H1 (cell line): ENCODE data around the gene PAX8. TPM values are rescaled to one million over a fixed set of nuclear protein-coding genes. Genes with fewer than 3 reads are reported as not detected.

Source experiments
- CTCF ChIA-PET: fragments of 300-600 bp; sonication (Branson Sonifier 250); formaldehyde crosslinking; loops from one replicate; lab custom pipeline; 2021; ENCODE audit not compliant: partially characterized antibody; lab: Charles Lee
- POLR2A ChIA-PET: fragments of 300-600 bp; sonication (Branson Sonifier 250); formaldehyde crosslinking; loops from one replicate; lab custom pipeline; 2021; ENCODE audit warnings: inconsistent platforms; ENCODE audit not compliant: partially characterized antibody; lab: Charles Lee
- DNase-seq, 2 experiments: peaks; one replicate each; pipeline versions ENCODE4 v3.0.0 to v3.0.0-alpha.2; 2010 to 2022; ENCODE audit warnings: low spot score in 2 of 2, low read depth in 1 of 2, mixed read lengths in 1 of 2
- FAIRE-seq: peaks from 2 replicates; lab custom pipeline; 2011; peaks lifted over from hg19 to GRCh38; lab: Jason Lieb, UNC
- H2AFZ ChIP-seq: 2 replicates; pipeline ENCODE4 v1.8.1; 2012; ENCODE audit warnings: low read length, inconsistent platforms
- H2AK5ac ChIP-seq: 2 replicates; pipeline ENCODE4 v1.6.1; 2013; ENCODE audit warnings: low read depth, low read length
- H2BK120ac ChIP-seq: replicated peaks from 2 replicates; pipeline ENCODE3; 2013; ENCODE audit warnings: low read depth, low read length, inconsistent platforms
- H2BK12ac ChIP-seq: 2 replicates; pipeline ENCODE4 v1.6.1; 2013; ENCODE audit warnings: low read depth, low read length
- H2BK15ac ChIP-seq: 2 replicates; pipeline ENCODE4 v1.6.1; 2013; ENCODE audit warnings: low read length
- H2BK20ac ChIP-seq: 2 replicates; pipeline ENCODE4 v1.6.1; 2013; ENCODE audit warnings: low read length
- H2BK5ac ChIP-seq: 2 replicates; pipeline ENCODE4 v1.6.1; 2013; ENCODE audit warnings: low read depth, low read length
- H3K14ac ChIP-seq: 2 replicates; pipeline ENCODE4 v1.6.1; 2013; ENCODE audit warnings: inconsistent platforms; ENCODE audit not compliant: insufficient read length
- H3K18ac ChIP-seq: 2 replicates; pipeline ENCODE4 v1.6.1; 2013; ENCODE audit warnings: low read length; ENCODE audit errors: extremely low read depth
- H3K23ac ChIP-seq: 2 replicates; pipeline ENCODE4 v1.6.1; 2013; ENCODE audit warnings: inconsistent platforms; ENCODE audit not compliant: insufficient read length
- H3K23me2 ChIP-seq: 2 replicates; pipeline ENCODE4 v1.6.1; 2013; ENCODE audit warnings: low read depth, low read length
- H3K27ac ChIP-seq: 2 replicates; pipeline ENCODE4 v1.6.1; 2011; ENCODE audit warnings: low read depth, low read length, inconsistent platforms
- H3K27me3 ChIP-seq, 4 experiments: replicated peaks in 1 of 4; 1 replicate in 1 of 4; 2 replicates in 3 of 4; pipeline versions ENCODE4 v1.6.1 to v1.8.1; 2011 to 2013; ENCODE audit warnings: low read length in 3 of 4, mild to moderate bottlenecking in 3 of 4, inconsistent platforms in 2 of 4, mixed read lengths in 2 of 4, moderate library complexity in 1 of 4; ENCODE audit not compliant: control insufficient read depth in 3 of 4, insufficient read depth in 3 of 4; ENCODE audit errors: extremely low read depth in 1 of 4
- H3K36me3 ChIP-seq, 4 experiments: 2 replicates each; pipeline versions ENCODE4 v1.6.1 to v1.8.1; 2011 to 2013; ENCODE audit warnings: mild to moderate bottlenecking in 4 of 4, low read length in 3 of 4, moderate library complexity in 2 of 4, control low read depth in 1 of 4, inconsistent platforms in 1 of 4; ENCODE audit not compliant: insufficient read depth in 4 of 4, control insufficient read depth in 2 of 4
- H3K4ac ChIP-seq: replicated peaks from 2 replicates; pipeline ENCODE3; 2013; ENCODE audit warnings: low read length, low read depth, mixed read lengths, inconsistent platforms; ENCODE audit not compliant: insufficient read length
- H3K4me1 ChIP-seq, 4 experiments: replicated peaks in 1 of 4; 1 replicate in 1 of 4; 2 replicates in 3 of 4; pipeline versions ENCODE4 v1.6.1 to v1.8.1; 2011 to 2013; ENCODE audit warnings: low read length in 3 of 4, inconsistent platforms in 2 of 4, mixed read lengths in 1 of 4; ENCODE audit not compliant: insufficient read depth in 4 of 4, control insufficient read depth in 3 of 4
- H3K4me2 ChIP-seq, 2 experiments: 2 replicates each; pipeline versions ENCODE4 v1.6.1 to v1.8.1; 2011 to 2013; ENCODE audit warnings: low read depth in 2 of 2, low read length in 2 of 2, control low read depth in 1 of 2, inconsistent platforms in 1 of 2, mild to moderate bottlenecking in 1 of 2; ENCODE audit not compliant: insufficient read depth in 1 of 2
- H3K4me3 ChIP-seq, 4 experiments: fragments of 200-600, 300-600 bp in 1 of 4; sonication (generic), shearing (Covaris generic), sonication (Bioruptor Twin) in 1 of 4; 2 replicates each; pipeline versions ENCODE4 v1.5.1 to v1.8.1; 2011 to 2016; ENCODE audit warnings: low read length in 4 of 4, low read depth in 3 of 4, control low read depth in 2 of 4, inconsistent platforms in 2 of 4, mild to moderate bottlenecking in 2 of 4, mixed read lengths in 1 of 4, moderate library complexity in 1 of 4; ENCODE audit not compliant: insufficient read depth in 2 of 4; ENCODE audit errors: extremely low read depth in 1 of 4
- H3K56ac ChIP-seq: replicated peaks from 2 replicates; pipeline ENCODE3; 2013; ENCODE audit warnings: low read depth, mild to moderate bottlenecking, mixed read lengths, low read length, inconsistent platforms; ENCODE audit not compliant: insufficient read length
- H3K79me1 ChIP-seq: 2 replicates; pipeline ENCODE4 v1.6.1; 2013; ENCODE audit warnings: low read depth, low read length, control low read depth
- H3K79me2 ChIP-seq, 2 experiments: 2 replicates each; pipeline versions ENCODE4 v1.6.1 to v1.8.1; 2012 to 2013; ENCODE audit warnings: low read length in 2 of 2, mild to moderate bottlenecking in 2 of 2, inconsistent platforms in 1 of 2; ENCODE audit not compliant: insufficient read depth in 2 of 2, control insufficient read depth in 1 of 2
- H3K9ac ChIP-seq, 4 experiments: replicated peaks in 1 of 4; 1 replicate in 1 of 4; 2 replicates in 3 of 4; pipeline versions ENCODE4 v1.6.1 to v1.8.1; 2011 to 2013; ENCODE audit warnings: low read depth in 3 of 4, low read length in 3 of 4, control low read depth in 2 of 4, mild to moderate bottlenecking in 2 of 4, moderate library complexity in 2 of 4, inconsistent platforms in 1 of 4; ENCODE audit errors: extremely low read depth in 1 of 4
- H3K9me3 ChIP-seq, 2 experiments: 2 replicates each; pipeline versions ENCODE4 v1.6.1 to v1.8.1; 2012 to 2013; ENCODE audit warnings: mild to moderate bottlenecking in 2 of 2, moderate library complexity in 2 of 2, control low read depth in 1 of 2, inconsistent platforms in 1 of 2, low read depth in 1 of 2, low read length in 1 of 2, mixed read lengths in 1 of 2; ENCODE audit not compliant: insufficient read depth in 2 of 2
- H4K20me1 ChIP-seq, 2 experiments: replicated peaks in 1 of 2; 2 replicates each; pipeline versions ENCODE3 to v1.8.1; 2011 to 2013; ENCODE audit warnings: inconsistent platforms in 2 of 2, low read length in 2 of 2, mild to moderate bottlenecking in 1 of 2; ENCODE audit not compliant: insufficient read depth in 2 of 2, control insufficient read depth in 1 of 2
- H4K5ac ChIP-seq: 2 replicates; pipeline ENCODE4 v1.6.1; 2013; ENCODE audit warnings: low read length, low read depth, mixed read lengths, inconsistent platforms; ENCODE audit not compliant: insufficient read length
- H4K8ac ChIP-seq: 2 replicates; pipeline ENCODE4 v1.8.0; 2013; ENCODE audit warnings: mild to moderate bottlenecking, moderate library complexity, low read length, inconsistent platforms; ENCODE audit not compliant: insufficient read depth; ENCODE audit errors: extremely low read depth
- H4K91ac ChIP-seq: replicated peaks from 2 replicates; pipeline ENCODE3; 2013; ENCODE audit warnings: low read length, mixed read lengths, inconsistent platforms; ENCODE audit not compliant: insufficient read length
- CBX8 ChIP-seq: fragments of 300-800, 300-1000 bp; sonication (generic); IDR thresholded peaks from 2 replicates; pipeline ENCODE4 v1.7.1; 2016; ENCODE audit warnings: low read depth, low read length, borderline replicate concordance
- GABPA ChIP-seq: IDR thresholded peaks from 2 replicates; pipeline ENCODE4 v1.6.1; 2011; ENCODE audit warnings: mild to moderate bottlenecking, low read length, moderate library complexity, borderline replicate concordance; ENCODE audit not compliant: insufficient read depth
- HDAC2 ChIP-seq, 2 experiments: fragments of 300-600 bp in 1 of 2; sonication (generic) in 1 of 2; IDR thresholded peaks; 2 replicates each; pipeline ENCODE4 v1.6.1; 2011 to 2012; ENCODE audit warnings: low read depth in 2 of 2, low read length in 2 of 2, mild to moderate bottlenecking in 2 of 2, moderate library complexity in 2 of 2, borderline replicate concordance in 1 of 2, inconsistent platforms in 1 of 2
- RFX5 ChIP-seq: IDR thresholded peaks from 2 replicates; pipeline ENCODE4 v1.6.1; 2011; ENCODE audit warnings: low read depth, low read length, improper control_type of control experiment, borderline replicate concordance
- RXRA ChIP-seq: IDR thresholded peaks from 2 replicates; pipeline ENCODE4 v1.6.1; 2011; ENCODE audit warnings: low read depth, mild to moderate bottlenecking, low read length, moderate library complexity; ENCODE audit not compliant: insufficient read depth
- SAP30 ChIP-seq: fragments of 300-600 bp; sonication (generic); IDR thresholded peaks from 2 replicates; pipeline ENCODE4 v1.7.1; 2012; ENCODE audit warnings: low read length, moderate library complexity, mild to moderate bottlenecking, inconsistent platforms; ENCODE audit not compliant: insufficient read depth, insufficient replicate concordance
- SP2 ChIP-seq: IDR thresholded peaks from 2 replicates; pipeline ENCODE4 v1.6.1; 2012; ENCODE audit warnings: mild to moderate bottlenecking, low read length, inconsistent platforms
- SP4 ChIP-seq: IDR thresholded peaks from 2 replicates; pipeline ENCODE4 v1.6.1; 2012; ENCODE audit warnings: low read length, inconsistent platforms
- WGBS, 2 experiments: shearing (Covaris generic) in 1 of 2; methylation state at CpG; one replicate each; pipeline versions ENCODE4 v1.1.6 to v1.1.7; 2013 to 2015; ENCODE audit warnings: low lambda C conversion rate in 2 of 2, mixed read lengths in 2 of 2, inconsistent platforms in 1 of 2, low coverage in 1 of 2, missing lambda C conversion rate in 1 of 2; ENCODE audit not compliant: insufficient replicate concordance in 2 of 2, insufficient coverage in 1 of 2, insufficient read length in 1 of 2; ENCODE audit errors: extremely low coverage in 1 of 2, missing lambda C conversion rate in 1 of 2; 5-methylcytosine and 5-hydroxymethylcytosine counted together
- polyA plus RNA-seq, 7 experiments: library from polyadenylated mRNA; depleted of rRNA in 3 of 7; stranded (reverse) in 5 of 7; unstranded in 2 of 7; fragments of >200 nt in 5 of 7; fragments of 200-250 nt in 2 of 7; gene quantifications; 1 replicate in 5 of 7; 2 replicates in 1 of 7; 4 replicates in 1 of 7; pipeline versions ENCODE4 v1.2.1 to v1.2.3, GENCODE V29; 2011 to 2013; ENCODE audit warnings: missing spikeins in 2 of 7, mixed read lengths in 2 of 7
- total RNA-seq: library from RNA; stranded (reverse); fragmentation: NEBNext Ultra II Directional; extraction: Animal tissue kit (Norgen Biotek cat#: 25700); gene quantifications from 2 replicates; pipeline ENCODE4 v1.2.1, GENCODE V29; 2021
- TF ChIP-seq, protein P1 (sequence below): IDR thresholded peaks from 2 replicates; pipeline ENCODE4 v1.6.1; 2011; ENCODE audit warnings: low read length, improper control_type of control experiment

PAX8 gene
- total and polyA plus RNA-seq, 2 of the 8 experiments (the other 6 are each of a cell fraction or from before 2014, with no cell fraction given): 0.02 TPM; not detected in 1

DNA sequence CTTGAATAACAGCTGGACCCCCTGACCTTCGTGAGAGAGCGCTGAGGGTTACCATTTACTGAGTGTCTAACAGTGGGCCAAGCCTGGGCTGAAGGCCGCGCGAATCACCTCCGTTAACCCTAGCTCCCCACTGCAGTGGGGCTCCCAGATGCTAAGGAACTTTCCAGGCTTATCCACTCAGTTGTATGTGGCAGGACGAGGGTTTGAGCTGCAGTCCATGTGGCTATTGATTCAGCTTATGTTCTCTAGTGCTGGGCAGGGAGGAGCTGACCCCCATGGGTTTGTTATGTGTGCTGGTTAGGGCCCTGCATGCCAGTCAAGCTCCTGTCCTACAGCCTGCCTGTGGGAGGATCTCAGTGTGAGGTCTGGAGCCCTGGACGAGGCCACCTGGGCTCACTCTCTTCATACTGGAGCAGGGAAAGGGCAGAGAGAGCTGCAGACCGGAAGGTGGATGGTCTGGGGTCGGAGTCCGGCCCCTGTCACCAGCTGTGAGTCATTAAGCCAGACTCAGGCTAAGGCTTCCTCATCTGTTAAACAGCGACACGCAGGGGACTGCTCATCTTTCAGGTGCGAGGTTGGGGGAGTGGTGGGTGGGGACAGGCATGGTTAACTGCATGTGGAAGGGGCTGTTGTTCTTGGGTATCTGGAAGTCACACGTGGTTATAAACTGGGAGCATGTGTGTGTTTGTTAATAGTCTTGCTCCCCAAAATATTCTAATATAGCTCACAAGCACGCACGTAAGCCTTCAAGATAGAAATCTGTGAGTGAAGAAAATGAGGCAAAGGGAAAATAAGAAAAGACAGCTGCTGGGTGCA, 98.4 kb downstream of the PAX8 start:
- Histone ChIP-seq H3K27me3 (no peaks in the 10 kb centered on the region), H3K14ac (no peak overlapping the region), H3K4ac (no peak overlapping the region), H3K4me3 (no peak overlapping the region), H3K23me2 (0 out of 2 replicates have a peak, but pooled peaks cover 2% of the 10 kb centered on the region), H3K9me3 (no peaks in the 10 kb centered on the region), H3K36me3 (no peaks in the 10 kb centered on the region), H4K91ac (no peak overlapping the region), H2BK15ac (no peak overlapping the region), H3K4me1 (peaks cover 0 to 6% (median 2%) of the 10 kb centered on the region in 4 experiments; a peak in 3 of 7 replicates), H3K4me2 (no peak overlapping the region), H3K18ac (no peak overlapping the region), H4K8ac (no peak overlapping the region), H4K5ac (no peak overlapping the region), H2AK5ac (no peak overlapping the region), H3K79me2 (no peaks in the 10 kb centered on the region), H2BK20ac (no peak overlapping the region), H3K27ac (no peak overlapping the region), H2BK5ac (no peak overlapping the region), H2BK12ac (no peak overlapping the region), H3K23ac (no peak overlapping the region), H3K79me1 (no peaks in the 10 kb centered on the region), H2BK120ac (no peak overlapping the region), H3K9ac (no peak overlapping the region), H3K56ac (no peak overlapping the region), H4K20me1 (no peaks in the 10 kb centered on the region), H2AFZ (no peak overlapping the region)
- no peak for DNase-seq
- FAIRE-seq: no peak
- ChIA-PET CTCF (interaction anchor here (0.7 to 3.9 kb wide), 9 partner anchors 8 to 45 kb away, joined by 3 to 34 read pairs (median 6); no protein-coding TSS in a partner anchor), POLR2A (interaction anchor here (1.0 kb wide), 1 partner anchor 22 kb away, joined by 3 read pairs; no protein-coding TSS in a partner anchor)
- WGBS, 2 experiments: 83% methylated on average over 17 of the region's 17 CpGs; no CpG with 5 or more reads in 1 of the 2 experiments
- no peak for TF ChIP-seq HDAC2 (IDR thresholded peaks at IDR 0.05; ENCODE audit: borderline replicate concordance in 1 of 2, low read depth in 2 of 2, low read length in 2 of 2)
- TF ChIP-seq, protein P1, sequence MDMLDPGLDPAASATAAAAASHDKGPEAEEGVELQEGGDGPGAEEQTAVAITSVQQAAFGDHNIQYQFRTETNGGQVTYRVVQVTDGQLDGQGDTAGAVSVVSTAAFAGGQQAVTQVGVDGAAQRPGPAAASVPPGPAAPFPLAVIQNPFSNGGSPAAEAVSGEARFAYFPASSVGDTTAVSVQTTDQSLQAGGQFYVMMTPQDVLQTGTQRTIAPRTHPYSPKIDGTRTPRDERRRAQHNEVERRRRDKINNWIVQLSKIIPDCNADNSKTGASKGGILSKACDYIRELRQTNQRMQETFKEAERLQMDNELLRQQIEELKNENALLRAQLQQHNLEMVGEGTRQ: no peak
- TF ChIP-seq SP2: no peak
- no peak for TF ChIP-seq GABPA
- no peak for TF ChIP-seq RXRA
- no peak for TF ChIP-seq CBX8
- no peak for TF ChIP-seq RFX5
- TF ChIP-seq SAP30: no peak
- TF ChIP-seq SP4: no peak
